Measurements from ENCODE around the gene MEIS1.

The MEIS1 gene

DNA sequence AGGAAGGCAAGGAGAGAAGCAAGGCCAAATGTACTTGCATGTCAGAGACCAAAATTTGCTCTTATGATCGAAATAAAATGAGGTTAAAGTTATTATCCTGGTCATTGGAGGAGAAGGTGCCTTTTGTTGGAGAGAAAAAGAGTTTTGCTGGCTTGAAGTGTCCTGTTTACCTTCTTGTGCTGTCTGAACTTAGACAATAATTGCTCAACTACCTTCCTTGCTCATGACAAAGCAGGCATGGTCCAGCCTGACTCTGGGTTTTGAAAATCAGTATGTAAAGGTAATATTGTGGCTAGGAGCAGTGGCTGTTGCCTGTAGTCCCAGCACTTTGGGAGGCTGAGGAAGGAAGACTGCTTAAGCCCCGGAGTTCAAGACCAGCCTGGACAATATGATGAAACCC lies 89.1 kb downstream of the MEIS1 start:
- TF ChIP-seq TAF1 (IDR thresholded peaks at IDR 0.05; ENCODE audit: borderline replicate concordance, insufficient read depth, low read length) = no peak
- TF ChIP-seq SIN3A (IDR thresholded peaks at IDR 0.05; ENCODE audit: borderline replicate concordance, insufficient read depth, low read length) = no peak
- TF ChIP-seq FOXP2 (optimal IDR thresholded peaks at IDR 0.05; ENCODE audit: borderline replicate concordance, extremely low read depth, extremely low read length, insufficient read depth) = no peak
- TF ChIP-seq, protein P1, sequence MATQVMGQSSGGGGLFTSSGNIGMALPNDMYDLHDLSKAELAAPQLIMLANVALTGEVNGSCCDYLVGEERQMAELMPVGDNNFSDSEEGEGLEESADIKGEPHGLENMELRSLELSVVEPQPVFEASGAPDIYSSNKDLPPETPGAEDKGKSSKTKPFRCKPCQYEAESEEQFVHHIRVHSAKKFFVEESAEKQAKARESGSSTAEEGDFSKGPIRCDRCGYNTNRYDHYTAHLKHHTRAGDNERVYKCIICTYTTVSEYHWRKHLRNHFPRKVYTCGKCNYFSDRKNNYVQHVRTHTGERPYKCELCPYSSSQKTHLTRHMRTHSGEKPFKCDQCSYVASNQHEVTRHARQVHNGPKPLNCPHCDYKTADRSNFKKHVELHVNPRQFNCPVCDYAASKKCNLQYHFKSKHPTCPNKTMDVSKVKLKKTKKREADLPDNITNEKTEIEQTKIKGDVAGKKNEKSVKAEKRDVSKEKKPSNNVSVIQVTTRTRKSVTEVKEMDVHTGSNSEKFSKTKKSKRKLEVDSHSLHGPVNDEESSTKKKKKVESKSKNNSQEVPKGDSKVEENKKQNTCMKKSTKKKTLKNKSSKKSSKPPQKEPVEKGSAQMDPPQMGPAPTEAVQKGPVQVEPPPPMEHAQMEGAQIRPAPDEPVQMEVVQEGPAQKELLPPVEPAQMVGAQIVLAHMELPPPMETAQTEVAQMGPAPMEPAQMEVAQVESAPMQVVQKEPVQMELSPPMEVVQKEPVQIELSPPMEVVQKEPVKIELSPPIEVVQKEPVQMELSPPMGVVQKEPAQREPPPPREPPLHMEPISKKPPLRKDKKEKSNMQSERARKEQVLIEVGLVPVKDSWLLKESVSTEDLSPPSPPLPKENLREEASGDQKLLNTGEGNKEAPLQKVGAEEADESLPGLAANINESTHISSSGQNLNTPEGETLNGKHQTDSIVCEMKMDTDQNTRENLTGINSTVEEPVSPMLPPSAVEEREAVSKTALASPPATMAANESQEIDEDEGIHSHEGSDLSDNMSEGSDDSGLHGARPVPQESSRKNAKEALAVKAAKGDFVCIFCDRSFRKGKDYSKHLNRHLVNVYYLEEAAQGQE (IDR thresholded peaks at IDR 0.05; ENCODE audit: insufficient read depth in 1 of 2, low read depth in 2 of 2, low read length in 2 of 2) = no peak
- TF ChIP-seq POLR2AphosphoS5 (IDR thresholded peaks at IDR 0.05; ENCODE audit: low read depth, low read length) = no peak

DNA sequence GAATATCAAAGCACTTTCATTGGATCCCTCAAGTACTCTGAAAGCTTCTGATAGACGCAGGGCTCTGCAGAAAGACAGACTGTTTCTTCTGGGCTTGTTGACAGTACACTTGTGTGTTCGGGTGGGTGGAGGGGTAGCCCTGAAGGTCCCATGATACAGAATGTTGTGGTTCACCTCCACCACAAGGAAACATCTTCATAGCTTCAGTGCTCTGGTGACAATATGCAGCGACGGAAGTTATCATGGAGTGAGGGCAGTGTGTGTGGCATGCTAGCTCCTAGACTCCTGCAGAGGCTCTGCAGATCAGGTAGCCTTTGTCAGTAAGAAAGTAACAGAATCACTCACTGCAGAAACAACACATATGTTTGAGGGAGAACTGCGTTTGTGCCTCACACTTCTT lies 90.7 kb downstream of the MEIS1 start:
- no peak for TF ChIP-seq TAF1 (IDR thresholded peaks at IDR 0.05; ENCODE audit: borderline replicate concordance, insufficient read depth, low read length)
- no peak for TF ChIP-seq POLR2AphosphoS5 (IDR thresholded peaks at IDR 0.05; ENCODE audit: low read depth, low read length)

DNA sequence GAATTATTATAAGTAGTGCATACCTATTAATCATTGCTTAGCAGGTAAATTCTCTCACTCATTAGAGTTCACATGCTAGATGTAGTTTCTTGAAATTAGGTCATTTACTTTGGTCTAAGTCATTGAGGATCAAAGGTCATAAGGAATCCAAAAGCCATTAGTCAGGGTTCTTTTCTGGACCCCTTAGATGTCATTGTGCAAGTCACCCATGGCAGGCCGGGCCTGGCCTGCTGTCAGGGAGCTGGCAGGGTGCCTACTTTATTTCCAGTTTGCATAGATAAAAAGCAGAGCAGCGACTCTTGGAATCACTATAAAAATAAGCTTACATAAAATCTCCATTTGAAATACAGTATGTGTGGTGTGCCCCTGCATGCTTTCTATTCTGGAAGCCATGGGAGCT lies 91.3 kb downstream of the MEIS1 start:
- TF ChIP-seq SIN3A (IDR thresholded peaks at IDR 0.05; ENCODE audit: borderline replicate concordance, insufficient read depth, low read length) (no peak), POLR2AphosphoS5 (IDR thresholded peaks at IDR 0.05; ENCODE audit: low read depth, low read length) (no peak), FOXP2 (optimal IDR thresholded peaks at IDR 0.05; ENCODE audit: borderline replicate concordance, extremely low read depth, extremely low read length, insufficient read depth) (no peak), TAF1 (IDR thresholded peaks at IDR 0.05; ENCODE audit: borderline replicate concordance, insufficient read depth, low read length) (no peak)
- TF ChIP-seq, protein P1 (IDR thresholded peaks at IDR 0.05; ENCODE audit: insufficient read depth in 1 of 2, low read depth in 2 of 2, low read length in 2 of 2) = no peak

DNA sequence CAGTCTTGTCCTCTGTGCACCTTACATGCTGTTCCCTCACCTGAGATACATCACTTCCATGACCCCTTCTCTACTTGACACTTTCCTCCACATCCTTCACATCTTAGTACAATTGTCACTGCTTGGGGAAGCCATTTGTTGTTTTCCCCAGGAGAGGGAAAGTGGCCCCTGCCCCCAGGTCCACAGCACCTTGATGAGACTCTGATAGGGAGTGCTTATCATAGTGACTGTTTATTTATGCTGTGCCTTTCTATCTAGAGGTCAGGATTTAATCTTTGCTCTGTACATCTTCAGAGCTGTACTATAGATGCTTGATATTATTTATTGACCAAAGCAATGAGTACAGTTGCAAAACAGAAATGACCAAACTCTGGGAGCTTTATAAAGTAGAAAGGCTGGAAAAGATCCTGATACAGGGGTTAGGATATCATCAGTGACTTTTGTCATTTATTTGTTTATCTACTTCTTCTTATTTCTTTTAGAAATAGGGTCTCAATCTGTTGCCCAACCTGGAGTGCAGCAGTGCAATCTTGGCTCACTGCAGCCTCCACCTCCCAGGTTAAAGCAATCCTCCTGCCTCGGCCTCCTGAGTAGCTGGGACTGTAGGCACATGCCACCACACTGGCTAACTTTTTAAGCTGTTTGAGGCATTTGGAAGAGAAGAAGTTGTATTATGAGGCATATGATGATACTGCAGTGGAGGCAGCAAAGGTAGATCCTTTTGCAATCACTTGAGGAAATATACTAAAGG lies 94.2 kb downstream of the MEIS1 start:
- TF ChIP-seq, protein P1 (IDR thresholded peaks at IDR 0.05; ENCODE audit: insufficient read depth in 1 of 2, low read depth in 2 of 2, low read length in 2 of 2) = no peak
- TF ChIP-seq TAF1 (IDR thresholded peaks at IDR 0.05; ENCODE audit: borderline replicate concordance, insufficient read depth, low read length) (no peak), POLR2AphosphoS5 (IDR thresholded peaks at IDR 0.05; ENCODE audit: low read depth, low read length) (no peak), FOXP2 (optimal IDR thresholded peaks at IDR 0.05; ENCODE audit: borderline replicate concordance, extremely low read depth, extremely low read length, insufficient read depth) (no peak), SIN3A (IDR thresholded peaks at IDR 0.05; ENCODE audit: borderline replicate concordance, insufficient read depth, low read length) (no peak)

DNA sequence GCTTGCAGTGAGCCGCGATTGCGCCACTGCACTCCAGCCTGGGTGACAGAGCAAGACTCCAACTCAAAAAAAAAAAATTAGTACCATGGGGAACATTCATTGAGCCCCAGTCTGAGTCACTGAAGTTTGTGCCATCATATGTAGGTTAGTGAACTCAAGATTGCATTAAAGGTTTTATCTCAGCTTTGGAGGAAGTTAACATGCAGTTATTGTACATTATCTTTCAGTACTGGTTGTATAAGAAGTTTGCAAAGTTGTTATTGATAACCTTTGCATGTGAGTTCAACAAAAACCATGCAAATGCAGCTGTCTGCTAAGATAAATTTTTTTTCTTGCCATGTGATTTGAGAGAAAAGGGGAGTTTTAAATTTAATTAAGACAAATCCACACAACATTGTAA lies 95.7 kb downstream of the MEIS1 start:
- TF ChIP-seq SIN3A (IDR thresholded peaks at IDR 0.05; ENCODE audit: borderline replicate concordance, insufficient read depth, low read length) = no peak
- no peak for TF ChIP-seq POLR2AphosphoS5 (IDR thresholded peaks at IDR 0.05; ENCODE audit: low read depth, low read length)
- TF ChIP-seq, protein P1 (IDR thresholded peaks at IDR 0.05; ENCODE audit: insufficient read depth in 1 of 2, low read depth in 2 of 2, low read length in 2 of 2) = no peak
- TF ChIP-seq TAF1 (IDR thresholded peaks at IDR 0.05; ENCODE audit: borderline replicate concordance, insufficient read depth, low read length) = no peak
- TF ChIP-seq FOXP2 (optimal IDR thresholded peaks at IDR 0.05; ENCODE audit: borderline replicate concordance, extremely low read depth, extremely low read length, insufficient read depth) = no peak

Measured in PFSK-1 (cell line).